Caco-2 (cell line): ENCODE results near the gene PITX3. TPM values are rescaled to one million over a fixed set of nuclear protein-coding genes. Genes with fewer than 3 reads are reported as not detected.
A peak's percentile ranks its signal among the peaks of the same experiment; 100 is the strongest.

ENCODE experiments used
- BruUV-seq: library from RNA; stranded (reverse); fragments of 400-500 nt; replicated peaks from 2 replicates; lab custom pipeline; 2021; lab: Mats Ljungman, UMichigan
- CTCF ChIA-PET: fragments of 300-600 bp; sonication (Branson Sonifier 250); formaldehyde crosslinking; loops from one replicate; lab custom pipeline; 2022; ENCODE audit warnings: antibody characterized with exemption; lab: Charles Lee
- POLR2A ChIA-PET: fragments of 300-600 bp; sonication (Branson Sonifier 250); formaldehyde crosslinking; loops from one replicate; lab custom pipeline; 2022; ENCODE audit warnings: antibody characterized with exemption; lab: Charles Lee
- DNase-seq, 2 experiments: peaks; one replicate each; pipeline versions ENCODE4 v3.0.0 to v3.0.0-alpha.2; 2020 to 2022
- H3K27me3 ChIP-seq: replicated peaks from 2 replicates; pipeline ENCODE4 v1.6.0; 2011; ENCODE audit warnings: low read length; ENCODE audit not compliant: control insufficient read depth, insufficient read depth
- H3K36me3 ChIP-seq: 2 replicates; pipeline ENCODE4 v1.5.1; 2011; ENCODE audit warnings: low read length; ENCODE audit not compliant: control insufficient read depth, insufficient read depth
- H3K4me1 ChIP-seq: fragments of 250-450 bp; sonication (Bioruptor Pico); 2 replicates; pipeline ENCODE4 v1.5.1; 2020; ENCODE audit warnings: mild to moderate bottlenecking
- H3K4me3 ChIP-seq: 2 replicates; pipeline ENCODE4 v1.5.1; 2011; ENCODE audit warnings: low read depth, mild to moderate bottlenecking, control low read depth, low read length
- H3K9me3 ChIP-seq: fragments of 250-450 bp; sonication (Bioruptor Pico); 2 replicates; pipeline ENCODE4 v1.5.1; 2020; ENCODE audit warnings: mild to moderate bottlenecking, moderate library complexity
- H3K27ac Mint-ChIP-seq: one replicate; pipeline ENCODE4 v1.8.0; 2022; ENCODE audit warnings: mixed read lengths; ENCODE audit not compliant: unreplicated experiment
- H3K27me3 Mint-ChIP-seq: one replicate; pipeline ENCODE4 v1.8.0; 2022; ENCODE audit warnings: mixed read lengths; ENCODE audit not compliant: insufficient read depth, unreplicated experiment
- H3K36me3 Mint-ChIP-seq: one replicate; pipeline ENCODE4 v1.8.0; 2022; ENCODE audit warnings: mild to moderate bottlenecking, mixed read lengths; ENCODE audit not compliant: insufficient read depth, unreplicated experiment
- H3K4me1 Mint-ChIP-seq: one replicate; pipeline ENCODE4 v1.8.0; 2022; ENCODE audit warnings: low read depth, mixed read lengths; ENCODE audit not compliant: unreplicated experiment
- H3K4me3 Mint-ChIP-seq: one replicate; pipeline ENCODE4 v1.8.0; 2022; ENCODE audit warnings: mild to moderate bottlenecking, moderate library complexity, mixed read lengths; ENCODE audit not compliant: unreplicated experiment
- H3K9me3 Mint-ChIP-seq: one replicate; pipeline ENCODE4 v1.8.0; 2022; ENCODE audit warnings: mixed read lengths; ENCODE audit not compliant: unreplicated experiment
- CTCF ChIP-seq, 2 experiments: fragments of 200-600 bp in 1 of 2; IDR thresholded peaks; 1 replicate in 1 of 2; 2 replicates in 1 of 2; pipeline versions ENCODE4 v1.5.1 to v1.8.0; 2011 to 2022; ENCODE audit warnings: antibody characterized with exemption in 1 of 2, control low read depth in 1 of 2, inconsistent platforms in 1 of 2, low read depth in 1 of 2, low read length in 1 of 2, mild to moderate bottlenecking in 1 of 2, moderate library complexity in 1 of 2; ENCODE audit not compliant: insufficient read depth in 1 of 2, severe bottlenecking in 1 of 2, unreplicated experiment in 1 of 2
- intact Hi-C: fragments of 100-400 bp; cut with micrococcal nuclease; formaldehyde crosslinking; loops from one replicate; pipeline ENCODE4 v1.10.0; 2022; ENCODE audit not compliant: unreplicated experiment
- total RNA-seq: library from RNA; stranded (reverse); gene quantifications from 2 replicates; pipeline ENCODE4 v1.2.3, GENCODE V29; 2022

The PITX3 gene
- total RNA-seq, 1 experiment from 2014 or later, result not detected

DNA sequence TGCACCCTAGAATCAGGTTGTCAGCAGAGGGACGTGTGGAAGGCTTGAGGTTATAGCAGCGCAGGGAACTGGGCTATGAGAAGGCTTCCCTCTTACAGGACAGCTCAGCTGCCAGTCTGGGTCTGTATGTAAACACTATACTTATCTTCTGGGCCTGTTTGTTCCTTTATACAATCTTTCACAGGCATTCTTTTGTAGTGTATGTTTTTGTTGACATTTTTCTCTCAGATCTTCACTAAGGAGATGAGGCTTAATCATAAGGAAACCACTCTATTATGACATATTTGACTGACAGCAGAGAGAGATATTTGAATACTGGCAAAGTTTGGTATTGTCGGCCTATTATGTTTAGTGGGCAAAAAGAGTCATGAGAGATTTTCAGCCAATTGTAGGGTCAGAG lies 4.9 kb upstream of the PITX3 start:
- H3K9me3 Mint-ChIP-seq, result no peaks in the 10 kb centered on the region
- Histone ChIP-seq H3K9me3 (no peaks in the 10 kb centered on the region), H3K27me3 (no peaks in the 10 kb centered on the region), H3K4me3 (peak overlapping the region; percentile 73), H3K4me1 (peaks cover 19% of the 10 kb centered on the region), H3K36me3 (no peaks in the 10 kb centered on the region)
- H3K36me3 Mint-ChIP-seq, result peaks cover 22% of the 10 kb centered on the region
- TSS peak; percentile 58 for BruUV-seq
- no peak for DNase-seq
- ChIA-PET CTCF (interaction anchor here (0.9 to 2.0 kb wide), 2 partner anchors 15 to 101 kb away, joined by 3 to 13 read pairs; no protein-coding TSS in a partner anchor), POLR2A (interaction anchor here (1.4 kb wide), 1 partner anchor 94 kb away, joined by 5 read pairs; the partner anchor contains the start of gene NOLC1)
- intact Hi-C loops, result loop anchor here (5.0 kb wide), 3 partner anchors 94 to 496 kb away; partner anchors contain the start of genes NOLC1 and WBP1L
- peaks cover 46% of the 10 kb centered on the region for H3K4me1 Mint-ChIP-seq
- H3K4me3 Mint-ChIP-seq, result peak overlapping the region; percentile 94
- TF ChIP-seq CTCF (IDR thresholded peaks at IDR 0.05; ENCODE audit: insufficient read depth in 1 of 2, low read depth in 1 of 2, low read length in 1 of 2, severe bottlenecking in 1 of 2, unreplicated experiment in 1 of 2), result no peak
- H3K27me3 Mint-ChIP-seq, result no peaks in the 10 kb centered on the region
- H3K27ac Mint-ChIP-seq, result peak overlapping the region; percentile 87

DNA sequence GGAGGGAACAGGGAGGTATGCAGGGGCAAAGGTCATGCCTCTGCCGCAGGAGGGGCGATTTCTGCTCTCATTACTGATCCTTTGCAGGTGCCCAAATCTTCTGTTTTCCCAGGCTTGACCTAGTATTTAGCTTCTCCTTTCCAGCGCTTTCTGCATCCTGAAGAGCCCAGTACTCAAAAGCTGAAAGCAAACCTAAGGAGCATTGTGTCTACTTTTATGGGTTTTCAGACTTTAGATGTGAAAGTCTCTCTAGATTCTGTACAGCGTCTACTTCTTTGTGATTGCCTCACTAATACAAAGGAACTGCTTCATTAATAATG lies 4.6 kb upstream of the PITX3 start:
- H3K36me3 ChIP-seq, result no peaks in the 10 kb centered on the region
- H3K4me1 ChIP-seq, result peaks cover 19% of the 10 kb centered on the region
- ChIA-PET POLR2A (interaction anchor here (0.6 to 1.4 kb wide), 11 partner anchors 10 to 215 kb away, joined by 3 to 12 read pairs (median 5); partner anchors contain the start of genes CUEDC2, ELOVL3 and NOLC1), CTCF (interaction anchor here (0.6 to 2.0 kb wide), 10 partner anchors 9 to 158 kb away, joined by 3 to 19 read pairs (median 6); partner anchors contain the start of genes ELOVL3 and PPRC1)
- Mint-ChIP-seq H3K4me3 (peak overlapping the region; percentile 94), H3K4me1 (peaks cover 46% of the 10 kb centered on the region), H3K9me3 (no peaks in the 10 kb centered on the region), H3K36me3 (peaks cover 22% of the 10 kb centered on the region), H3K27me3 (peaks cover 2% of the 10 kb centered on the region), H3K27ac (peak overlapping the region; percentile 87)
- BruUV-seq, result no TSS peak
- no peaks in the 10 kb centered on the region for H3K9me3 ChIP-seq
- TF ChIP-seq CTCF (IDR thresholded peaks at IDR 0.05; ENCODE audit: insufficient read depth in 1 of 2, low read depth in 1 of 2, low read length in 1 of 2, severe bottlenecking in 1 of 2, unreplicated experiment in 1 of 2), result no peak
- H3K4me3 ChIP-seq, result peak overlapping the region; percentile 73
- H3K27me3 ChIP-seq, result no peaks in the 10 kb centered on the region
- intact Hi-C loops, result loop anchor here (1.0 to 5.0 kb wide), 4 partner anchors 94 to 496 kb away; partner anchors contain the start of genes ACTR1A, NOLC1 and WBP1L
- DNase-seq, result no peak

DNA sequence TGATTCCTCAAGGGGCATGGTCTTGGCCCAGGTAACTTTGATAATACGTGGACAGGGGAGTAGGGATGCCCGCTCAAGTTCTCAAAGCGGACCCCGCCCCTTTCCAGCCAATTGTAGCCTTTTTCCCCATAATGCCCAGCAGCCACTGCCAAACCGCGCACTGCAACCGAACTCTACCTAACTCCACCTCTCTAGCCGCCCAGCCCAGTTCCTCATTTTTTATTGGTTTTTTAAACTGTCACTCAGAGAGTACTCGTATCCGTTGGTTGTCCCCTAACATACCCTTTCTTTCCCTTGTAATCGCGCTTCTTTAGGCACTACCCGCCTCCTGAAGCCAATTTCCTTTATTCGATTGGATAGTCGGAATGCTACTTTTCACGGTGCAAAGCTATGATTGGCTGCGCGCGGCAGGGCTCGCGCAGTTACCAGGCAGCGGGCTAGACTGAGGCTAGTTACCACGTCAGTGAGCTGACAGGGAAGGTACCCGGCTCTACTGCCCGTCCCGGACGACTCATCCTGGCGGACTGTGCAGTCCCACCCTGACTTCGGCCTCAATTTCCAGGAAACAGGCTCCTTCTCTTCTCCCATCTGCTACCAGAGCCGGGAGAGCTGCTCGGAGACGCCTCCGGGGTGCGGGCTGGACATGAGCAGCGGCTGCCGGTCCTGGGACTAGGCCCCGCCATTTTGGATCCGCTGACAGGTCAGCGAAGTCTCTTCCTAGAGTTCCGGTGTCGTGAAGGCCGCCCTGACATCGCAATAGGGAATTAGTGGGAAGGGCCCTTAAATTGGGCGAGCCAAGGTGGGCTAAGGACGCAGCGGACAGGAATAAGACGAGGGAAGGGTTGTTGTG lies 4.0 kb upstream of the PITX3 start, which contains the start of gene GBF1:
Gene GBF1 (plus strand): TSS at position 451 of the 850 bp plus-strand sequence. CDS start 13,407 bp downstream, outside the sequence.
- Mint-ChIP-seq H3K36me3 (peaks cover 22% of the 10 kb centered on the region), H3K27me3 (peaks cover 3% of the 10 kb centered on the region), H3K4me3 (peak within 1 kb of the TSS; percentile 94), H3K4me1 (peaks cover 46% of the 10 kb centered on the region), H3K27ac (peak within 1 kb of the TSS; percentile 87), H3K9me3 (no peaks in the 10 kb centered on the region)
- DNase-seq, result peak; percentile 96 to 97
- CTCF ChIA-PET, result interaction anchor here (0.6 to 1.9 kb wide), 10 partner anchors 8 to 158 kb away, joined by 3 to 19 read pairs (median 5); partner anchors contain the start of genes ELOVL3, NFKB2 and PPRC1
- Histone ChIP-seq H3K4me1 (peaks cover 19% of the 10 kb centered on the region), H3K9me3 (no peaks in the 10 kb centered on the region), H3K4me3 (peak within 1 kb of the TSS; percentile 73), H3K27me3 (no peaks in the 10 kb centered on the region), H3K36me3 (no peaks in the 10 kb centered on the region)
- POLR2A ChIA-PET, result interaction anchor here (0.5 to 1.4 kb wide), 14 partner anchors 9 to 216 kb away, joined by 3 to 12 read pairs (median 4); partner anchors contain the start of genes CUEDC2, ELOVL3 and NOLC1
- intact Hi-C loops, result loop anchor here (1.0 to 5.0 kb wide), 4 partner anchors 93 to 497 kb away; partner anchors contain the start of genes ACTR1A, NOLC1 and WBP1L
- BruUV-seq, result no TSS peak
- no peak for TF ChIP-seq CTCF (IDR thresholded peaks at IDR 0.05; ENCODE audit: insufficient read depth in 1 of 2, low read depth in 1 of 2, low read length in 1 of 2, severe bottlenecking in 1 of 2, unreplicated experiment in 1 of 2)
